Measurements from ENCODE around the gene RIC8B. TPM values are rescaled to one million over a fixed set of nuclear protein-coding genes. Genes with fewer than 3 reads are reported as not detected.

Gene RIC8B
- polyA plus RNA-seq, 3 donors, result 2.7 to 3.8 (median 2.7) TPM

GRCh38 chr12:106897981-106898901 lies 123.8 kb downstream of the RIC8B start:
- Histone ChIP-seq H3K36me3 (replicated peaks in 1 of 2; ENCODE audit: control insufficient read depth in 1 of 2, insufficient read depth in 2 of 2, low read length in 2 of 2) (no peaks in the 10 kb centered on the region), H3K4me3 (replicated peaks in 1 of 3; ENCODE audit: low read depth in 2 of 3, low read length in 3 of 3) (no peak overlapping the region), H3K27ac (ENCODE audit: low read depth in 1 of 2, low read length in 2 of 2) (no peak overlapping the region), H3K9ac (ENCODE audit: insufficient read depth, low read length, poor library complexity, severe bottlenecking) (no peak overlapping the region), H3K4me2 (replicated peaks; ENCODE audit: extremely low read depth, low read length, poor library complexity, severe bottlenecking) (no peak overlapping the region), H3K4me1 (ENCODE audit: control insufficient read depth in 1 of 2, insufficient read depth in 2 of 2, low read length in 2 of 2) (no peaks in the 10 kb centered on the region), H3K9me3 (replicated peaks in 1 of 2; ENCODE audit: control insufficient read depth in 1 of 2, insufficient read depth in 1 of 2, low read length in 2 of 2) (peaks cover 1 to 39% of the 10 kb centered on the region in 2 donors), H3K79me2 (ENCODE audit: insufficient read depth, low read length) (no peaks in the 10 kb centered on the region), H2AFZ (ENCODE audit: insufficient read depth, low read depth, low read length, poor library complexity, severe bottlenecking) (no peak overlapping the region), H4K20me1 (ENCODE audit: insufficient read depth, low read length) (peaks cover 18% of the 10 kb centered on the region), H3K27me3 (ENCODE audit: control insufficient read depth in 2 of 2, insufficient read depth in 2 of 2, low read length in 2 of 2) (peaks cover 92 to 95% of the 10 kb centered on the region in 2 donors)
- peaks cover 90 to 95% (median 93%) of the 10 kb centered on the region in 3 donors for H3K27me3 Mint-ChIP-seq (ENCODE audit: low read depth in 3 of 3)
- H3K4me3 Mint-ChIP-seq, result peak overlapping the region in 1 of 2 donors; percentile 80
- H3K27ac Mint-ChIP-seq, result no peak overlapping the region
- TF ChIP-seq CTCF (IDR thresholded peaks at IDR 0.05), result no peak
- peaks cover 0 to 5% of the 10 kb centered on the region in 2 donors for H3K36me3 Mint-ChIP-seq
- H3K9me3 Mint-ChIP-seq, result peaks cover 0 to 11% (median 3%) of the 10 kb centered on the region in 7 donors
- no peak for DNase-seq
- 34% methylated on average over 10 of the region's 13 CpGs for WGBS (ENCODE audit: insufficient coverage)
- peaks cover under 1% of the 10 kb centered on the region for H3K4me1 Mint-ChIP-seq
- intact Hi-C loops (cut with micrococcal nuclease), result no loop called here

GRCh38 chr12:106900554-106900953 lies 126.1 kb downstream of the RIC8B start:
- Histone ChIP-seq H3K9me3 (replicated peaks in 1 of 2; ENCODE audit: control insufficient read depth in 1 of 2, insufficient read depth in 1 of 2, low read length in 2 of 2) (peaks cover 5 to 47% of the 10 kb centered on the region in 2 donors), H2AFZ (ENCODE audit: insufficient read depth, low read depth, low read length, poor library complexity, severe bottlenecking) (no peak overlapping the region), H3K9ac (ENCODE audit: insufficient read depth, low read length, poor library complexity, severe bottlenecking) (no peak overlapping the region), H3K27ac (ENCODE audit: low read depth in 1 of 2, low read length in 2 of 2) (no peak overlapping the region), H3K4me3 (replicated peaks in 1 of 3; ENCODE audit: low read depth in 2 of 3, low read length in 3 of 3) (no peak overlapping the region), H3K27me3 (ENCODE audit: control insufficient read depth in 2 of 2, insufficient read depth in 2 of 2, low read length in 2 of 2) (peaks cover 93 to 95% of the 10 kb centered on the region in 2 donors), H3K36me3 (replicated peaks in 1 of 2; ENCODE audit: control insufficient read depth in 1 of 2, insufficient read depth in 2 of 2, low read length in 2 of 2) (no peaks in the 10 kb centered on the region), H3K4me1 (ENCODE audit: control insufficient read depth in 1 of 2, insufficient read depth in 2 of 2, low read length in 2 of 2) (no peaks in the 10 kb centered on the region), H3K4me2 (replicated peaks; ENCODE audit: extremely low read depth, low read length, poor library complexity, severe bottlenecking) (no peak overlapping the region), H4K20me1 (ENCODE audit: insufficient read depth, low read length) (peaks cover 18% of the 10 kb centered on the region), H3K79me2 (ENCODE audit: insufficient read depth, low read length) (no peaks in the 10 kb centered on the region)
- H3K27ac Mint-ChIP-seq, result no peak overlapping the region
- H3K27me3 Mint-ChIP-seq (ENCODE audit: low read depth in 3 of 3), result peaks cover 90 to 94% (median 93%) of the 10 kb centered on the region in 3 donors
- peaks cover 0 to 10% (median 5%) of the 10 kb centered on the region in 7 donors for H3K9me3 Mint-ChIP-seq
- H3K4me1 Mint-ChIP-seq, result peaks cover 5% of the 10 kb centered on the region
- H3K4me3 Mint-ChIP-seq, result peak overlapping the region in 1 of 2 donors; percentile 68
- no peak for TF ChIP-seq CTCF (IDR thresholded peaks at IDR 0.05)
- WGBS (ENCODE audit: insufficient coverage), result 79% methylated on average over 4 of the region's 6 CpGs
- H3K36me3 Mint-ChIP-seq, result peaks cover 0 to 6% of the 10 kb centered on the region in 2 donors
- intact Hi-C loops (cut with micrococcal nuclease), result no loop called here
- DNase-seq, result no peak

Data from CD14-positive monocyte (primary cell).